Stimulated activated CD8-positive, alpha-beta memory T cell treated with anti-CD3 and anti-CD28 coated beads, Interleukin-7, amount 100 ng/mL, for 4 hours (primary cell): ENCODE data around the gene MXD1.

Source experiments
- DNase-seq, 2 donors: peaks; one replicate each; pipeline ENCODE4 v3.0.0-alpha.2; 2020; ENCODE audit warnings: low read depth in 2 of 2

MXD1 gene

GRCh38 chr2:69954084-69954483, 39.2 kb downstream of the MXD1 start:
- DNase-seq, result no peak

GRCh38 chr2:69955029-69955428, 40.1 kb downstream of the MXD1 start:
- no peak for DNase-seq

- DNase-seq, result no peak
These were observed 41.6 kb downstream of the MXD1 start for GRCh38 chr2:69956475-69956979.

- DNase-seq, result no peak
These were observed 43.1 kb downstream of the MXD1 start for GRCh38 chr2:69957965-69958364.

- DNase-seq, result no peak
These were observed 43.6 kb downstream of the MXD1 start for GRCh38 chr2:69958480-69958879.

GRCh38 chr2:69959425-69959824, 44.5 kb downstream of the MXD1 start:
- no peak for DNase-seq

- no peak for DNase-seq
These were observed 45.9 kb downstream of the MXD1 start for GRCh38 chr2:69960821-69961220.

GRCh38 chr2:69961496-69961895, 46.6 kb downstream of the MXD1 start, which contains the start of gene ASPRV1:
Gene ASPRV1 (minus strand): TSS chr2:69961631. CDS start chr2:69961436, 195 bp downstream.
- DNase-seq, result no peak

- no peak for DNase-seq
These were observed 48.2 kb downstream of the MXD1 start for GRCh38 chr2:69962986-69963730.

- DNase-seq, result no peak
These were observed 49.5 kb downstream of the MXD1 start for GRCh38 chr2:69964353-69964841.

- no peak for DNase-seq
These were observed 51.0 kb downstream of the MXD1 start for GRCh38 chr2:69965756-69966445.

GRCh38 chr2:69966496-69966895, 51.6 kb downstream of the MXD1 start:
- no peak for DNase-seq

- no peak for DNase-seq
These were observed 53.7 kb downstream of the MXD1 start for GRCh38 chr2:69968609-69969008.

GRCh38 chr2:69969126-69969983, 54.4 kb downstream of the MXD1 start:
- DNase-seq, result no peak

GRCh38 chr2:69969991-69970390, 55.1 kb downstream of the MXD1 start:
- no peak for DNase-seq

- no peak for DNase-seq
These were observed 57.9 kb downstream of the MXD1 start for GRCh38 chr2:69972822-69973221.

GRCh38 chr2:69973335-69973735, 58.4 kb downstream of the MXD1 start:
- no peak for DNase-seq

GRCh38 chr2:69975136-69975852, 60.4 kb downstream of the MXD1 start:
- no peak for DNase-seq

GRCh38 chr2:69975853-69976462, 61.0 kb downstream of the MXD1 start:
- no peak for DNase-seq

- no peak for DNase-seq
These were observed 62.3 kb downstream of the MXD1 start for GRCh38 chr2:69977186-69977585.
